MG63 (cell line): ENCODE results near the gene SPECC1L. TPM values are rescaled to one million over a fixed set of nuclear protein-coding genes. Genes with fewer than 3 reads are reported as not detected.

ENCODE experiments used
- DNase-seq: peaks from one replicate; pipeline ENCODE4 v3.0.0-alpha.2; 2020
- H3K27me3 ChIP-seq: fragments of 250-450 bp; sonication (Bioruptor Pico); 2 replicates; pipeline ENCODE4 v1.5.1; 2020; ENCODE audit warnings: mild to moderate bottlenecking, moderate library complexity
- H3K36me3 ChIP-seq: fragments of 250-450 bp; sonication (Bioruptor Pico); 2 replicates; pipeline ENCODE4 v1.5.1; 2020; ENCODE audit warnings: mild to moderate bottlenecking, moderate library complexity
- H3K4me3 ChIP-seq: fragments of 250-450 bp; sonication (Bioruptor Pico); 2 replicates; pipeline ENCODE4 v1.5.1; 2020; ENCODE audit warnings: mild to moderate bottlenecking, moderate library complexity
- H3K9me3 ChIP-seq: fragments of 250-450 bp; sonication (Bioruptor Pico); 2 replicates; pipeline ENCODE4 v1.5.1; 2020; ENCODE audit warnings: mild to moderate bottlenecking, moderate library complexity
- total RNA-seq: library from RNA; depleted of rRNA; stranded (reverse); fragments of >200 nt; shearing (Covaris generic); gene quantifications from 2 replicates; pipeline ENCODE4 v1.2.3, GENCODE V29; 2014; ENCODE audit warnings: low replicate concordance

Gene SPECC1L
- total RNA-seq, 1 experiment from 2014 or later: 11.0 TPM

DNA sequence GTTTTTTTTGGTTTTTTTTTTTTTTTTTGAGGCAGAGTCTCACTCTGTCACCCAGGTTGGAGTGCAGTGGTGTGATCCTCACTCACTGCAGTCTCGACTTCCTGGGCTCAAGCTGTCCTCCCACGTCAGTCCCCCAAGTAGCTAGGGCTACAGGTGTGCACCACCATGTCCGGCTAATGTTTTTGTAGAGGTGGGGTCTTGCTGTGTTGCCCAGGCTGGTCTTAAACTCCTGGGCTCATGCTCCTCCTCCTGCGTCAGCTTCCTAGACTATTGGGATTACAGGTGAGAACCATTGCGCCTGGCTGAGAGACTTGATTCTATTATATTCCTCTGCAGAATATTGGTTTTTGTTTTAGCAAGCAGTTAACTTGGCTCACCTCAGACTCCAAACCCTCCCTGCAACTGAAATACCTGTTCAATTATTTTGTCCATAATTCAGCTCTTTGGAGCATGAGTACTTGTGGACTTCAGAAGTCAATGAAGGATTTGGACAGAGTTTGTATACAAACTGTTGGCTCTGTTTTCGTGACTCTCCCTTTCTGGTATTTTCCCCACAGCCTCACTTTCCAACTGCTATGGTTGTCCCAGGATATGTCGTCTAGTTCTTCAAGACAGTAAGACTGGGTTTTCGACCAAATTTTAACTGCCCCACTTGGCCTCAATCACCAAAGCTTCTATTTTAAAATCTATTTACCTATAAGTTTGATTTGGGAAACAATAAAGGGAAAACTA, 87.6 kb downstream of the SPECC1L start:
- Histone ChIP-seq H3K9me3 (peaks cover 8% of the 10 kb centered on the region), H3K4me3 (no peak overlapping the region), H3K36me3 (peaks cover 45% of the 10 kb centered on the region), H3K27me3 (no peaks in the 10 kb centered on the region)
- no peak for DNase-seq

DNA sequence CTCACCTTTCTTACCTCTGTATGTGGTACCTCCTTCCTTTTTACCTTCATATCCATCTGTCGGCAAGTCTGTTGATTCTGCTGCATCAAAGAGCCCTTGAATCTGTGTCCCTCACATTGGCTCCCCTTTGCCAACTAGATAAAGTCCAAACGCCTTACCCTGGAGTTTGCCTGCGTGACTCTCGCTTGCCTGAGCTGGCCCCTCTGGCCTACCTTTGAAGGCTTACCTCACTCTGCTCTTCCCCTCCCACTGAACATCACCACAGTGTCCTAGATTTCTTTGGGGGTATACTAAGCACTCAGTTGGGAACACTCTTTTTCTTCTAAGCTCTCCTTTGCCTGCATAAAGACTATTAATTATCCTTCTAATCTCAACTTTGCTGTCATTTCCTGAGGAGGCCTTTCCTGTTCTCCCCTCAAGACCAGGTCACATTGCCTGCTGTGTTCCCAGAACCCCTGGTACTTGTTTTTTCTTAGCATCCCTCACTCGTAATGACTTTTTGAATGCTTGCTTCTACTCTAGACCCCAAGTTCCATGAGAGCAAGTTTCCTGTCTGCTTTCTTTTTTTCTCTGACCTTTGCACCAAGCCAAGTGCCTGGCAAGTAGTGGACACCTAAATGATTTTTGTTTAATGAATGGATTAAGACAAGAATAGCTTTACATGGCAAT, 89.0 kb downstream of the SPECC1L start:
- no peak overlapping the region for H3K4me3 ChIP-seq
- H3K36me3 ChIP-seq: peaks cover 41% of the 10 kb centered on the region
- no peak for DNase-seq
- no peaks in the 10 kb centered on the region for H3K27me3 ChIP-seq
- H3K9me3 ChIP-seq: no peaks in the 10 kb centered on the region

DNA sequence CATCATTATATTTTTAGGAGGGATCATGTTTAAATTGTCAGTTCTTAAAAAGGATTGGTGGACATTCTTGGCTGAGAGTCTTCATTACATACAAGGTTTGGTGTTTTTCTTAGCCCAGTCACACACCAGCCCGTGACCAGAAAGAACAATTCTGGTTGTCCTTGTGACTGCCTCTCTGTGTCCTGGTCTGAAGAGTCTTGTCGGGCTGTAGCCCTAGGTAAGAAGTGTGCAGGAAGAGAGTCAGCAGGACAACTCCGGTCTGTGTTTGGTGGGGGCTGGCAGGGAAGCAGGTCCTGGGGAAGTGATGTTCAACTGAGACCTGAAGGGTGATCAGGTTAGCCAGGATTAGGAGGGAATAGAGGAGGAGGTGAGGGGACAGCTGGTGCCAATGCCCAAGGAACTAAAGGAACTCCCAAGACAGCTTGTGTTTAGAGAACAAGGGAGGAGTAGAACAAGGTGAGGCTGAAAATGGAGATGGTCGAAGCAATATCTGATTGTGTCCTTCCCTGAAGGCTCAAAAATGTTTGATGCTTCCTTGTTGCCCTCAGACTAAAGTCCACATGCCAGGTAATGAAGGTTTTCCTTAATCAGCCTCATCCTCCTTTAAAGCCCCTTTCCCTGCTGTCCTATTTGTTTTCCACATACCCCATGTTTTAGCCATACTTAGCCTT, 91.5 kb downstream of the SPECC1L start:
- no peak overlapping the region for H3K4me3 ChIP-seq
- DNase-seq: no peak
- no peaks in the 10 kb centered on the region for H3K9me3 ChIP-seq
- peaks cover 54% of the 10 kb centered on the region for H3K36me3 ChIP-seq
- H3K27me3 ChIP-seq: no peaks in the 10 kb centered on the region

- H3K36me3 ChIP-seq: peaks cover 60% of the 10 kb centered on the region
- H3K4me3 ChIP-seq: no peak overlapping the region
- no peak for DNase-seq
- no peaks in the 10 kb centered on the region for H3K9me3 ChIP-seq
- no peaks in the 10 kb centered on the region for H3K27me3 ChIP-seq
Observed at GRCh38 chr22:24363243-24363642, 92.6 kb downstream of the SPECC1L start.

DNA sequence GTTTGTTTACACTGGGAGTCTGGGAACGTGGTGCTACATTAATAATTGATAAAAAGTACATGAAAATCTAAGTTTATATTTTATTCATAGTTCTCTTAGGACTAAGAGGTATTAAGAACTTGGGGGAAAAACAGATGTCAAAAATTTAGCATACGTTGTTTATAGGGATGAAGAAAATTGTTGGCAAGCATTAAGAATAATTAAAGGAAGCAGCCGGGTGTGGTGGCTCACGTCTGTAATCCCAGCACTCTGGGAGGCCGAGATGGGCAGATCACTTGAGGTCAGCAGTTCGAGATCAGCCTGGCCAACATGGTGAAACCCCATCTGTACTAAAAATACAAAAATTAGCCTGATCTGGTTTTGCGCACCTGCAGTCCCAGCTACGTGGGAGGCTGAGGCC, 96.1 kb downstream of the SPECC1L start:
- Histone ChIP-seq H3K36me3 (peaks cover 82% of the 10 kb centered on the region), H3K4me3 (no peak overlapping the region), H3K9me3 (no peaks in the 10 kb centered on the region), H3K27me3 (no peaks in the 10 kb centered on the region)
- DNase-seq: no peak

DNA sequence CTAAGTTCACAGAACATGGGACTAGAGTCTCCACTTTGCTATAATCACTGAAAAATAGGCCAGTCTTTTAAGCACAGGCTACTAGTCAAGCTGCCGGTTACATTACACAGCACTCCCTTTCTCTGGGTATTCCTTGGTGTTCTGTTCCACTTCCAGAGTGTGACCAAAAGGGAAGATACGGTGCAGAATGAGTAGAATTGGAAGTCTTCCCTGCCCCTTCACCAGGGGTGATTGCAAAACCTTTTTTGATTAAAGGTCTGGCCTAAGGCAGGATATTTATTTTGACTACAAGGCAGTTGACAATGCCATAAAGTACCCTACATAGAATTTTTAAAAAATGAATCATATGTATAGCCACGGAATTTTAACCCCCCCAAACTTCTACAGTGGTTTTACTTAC, 97.2 kb downstream of the SPECC1L start:
- peaks cover 82% of the 10 kb centered on the region for H3K36me3 ChIP-seq
- DNase-seq: no peak

DNA sequence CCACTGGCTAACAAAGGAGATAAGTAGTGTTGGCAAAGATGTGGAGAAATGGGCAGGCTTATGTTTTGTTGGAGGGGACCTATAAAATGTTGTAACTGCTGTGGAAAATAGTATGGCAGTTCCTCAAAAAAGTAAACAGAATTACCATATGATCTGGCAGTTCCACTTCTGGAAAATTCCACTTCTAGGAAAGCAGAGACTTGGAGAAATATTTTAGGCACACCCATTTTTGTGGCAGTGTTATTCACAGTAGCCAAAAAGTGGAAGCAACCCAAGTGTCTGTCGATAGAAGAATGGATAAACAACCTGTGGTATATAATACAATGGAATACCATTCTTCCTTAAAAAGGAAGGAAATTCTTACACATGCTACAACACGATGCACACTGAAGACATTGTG, 99.8 kb downstream of the SPECC1L start:
- Histone ChIP-seq H3K9me3 (peaks cover 6% of the 10 kb centered on the region), H3K27me3 (no peaks in the 10 kb centered on the region), H3K36me3 (peaks cover 85% of the 10 kb centered on the region), H3K4me3 (no peak overlapping the region)
- no peak for DNase-seq

More for the DNA sequence above, 97.2 kb downstream of the SPECC1L start:
- no peak overlapping the region for H3K4me3 ChIP-seq
- H3K9me3 ChIP-seq: 0 out of 2 replicates have a peak, but pooled peaks cover 1% of the 10 kb centered on the region
- no peaks in the 10 kb centered on the region for H3K27me3 ChIP-seq

GRCh38 chr22:24376002-24376401, 105.4 kb downstream of the SPECC1L start:
- H3K27me3 ChIP-seq: no peaks in the 10 kb centered on the region
- H3K36me3 ChIP-seq: peaks cover 63% of the 10 kb centered on the region
- H3K9me3 ChIP-seq: peaks cover 6% of the 10 kb centered on the region
- H3K4me3 ChIP-seq: no peak overlapping the region
- no peak for DNase-seq

GRCh38 chr22:24376586-24376985, 106.0 kb downstream of the SPECC1L start:
- Histone ChIP-seq H3K27me3 (no peaks in the 10 kb centered on the region), H3K4me3 (no peak overlapping the region), H3K9me3 (peaks cover 6% of the 10 kb centered on the region), H3K36me3 (peaks cover 58% of the 10 kb centered on the region)
- no peak for DNase-seq

GRCh38 chr22:24379536-24379935, 108.9 kb downstream of the SPECC1L start:
- Histone ChIP-seq H3K4me3 (no peak overlapping the region), H3K36me3 (peaks cover 43% of the 10 kb centered on the region), H3K27me3 (no peaks in the 10 kb centered on the region), H3K9me3 (peaks cover 4% of the 10 kb centered on the region)
- no peak for DNase-seq

GRCh38 chr22:24380220-24380904, 109.7 kb downstream of the SPECC1L start:
- DNase-seq: no peak
- H3K27me3 ChIP-seq: no peaks in the 10 kb centered on the region
- peaks cover 35% of the 10 kb centered on the region for H3K36me3 ChIP-seq
- H3K4me3 ChIP-seq: no peak overlapping the region
- no peaks in the 10 kb centered on the region for H3K9me3 ChIP-seq

GRCh38 chr22:24380905-24381230, 110.2 kb downstream of the SPECC1L start:
- Histone ChIP-seq H3K36me3 (peaks cover 30% of the 10 kb centered on the region), H3K9me3 (no peaks in the 10 kb centered on the region), H3K4me3 (no peak overlapping the region), H3K27me3 (no peaks in the 10 kb centered on the region)
- no peak for DNase-seq

DNA sequence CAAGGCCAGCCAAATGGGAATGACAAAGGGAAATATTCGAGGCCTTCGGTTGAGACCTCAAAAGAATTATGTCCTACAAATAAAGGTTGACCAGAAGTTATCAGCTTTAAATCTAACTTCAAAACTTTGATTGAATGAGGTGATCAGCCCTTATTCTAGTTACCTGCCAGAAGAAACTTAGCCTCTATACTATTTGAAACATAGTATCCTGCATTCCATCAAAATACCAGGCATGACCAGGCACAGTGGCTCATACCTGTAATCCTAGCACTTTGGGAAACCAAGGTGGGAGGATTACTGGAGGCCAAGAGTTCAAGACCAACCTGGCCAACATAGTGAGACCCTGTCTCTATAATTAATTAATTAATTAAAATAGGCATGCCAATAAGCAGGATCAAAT, 112.4 kb downstream of the SPECC1L start:
- DNase-seq: no peak

GRCh38 chr22:24384131-24384530, 113.5 kb downstream of the SPECC1L start:
- H3K36me3 ChIP-seq: peaks cover 16% of the 10 kb centered on the region
- H3K4me3 ChIP-seq: no peak overlapping the region
- no peaks in the 10 kb centered on the region; the same call in 1 of the 2 replicates for H3K9me3 ChIP-seq
- DNase-seq: no peak
- no peaks in the 10 kb centered on the region for H3K27me3 ChIP-seq

More for the DNA sequence above, 112.4 kb downstream of the SPECC1L start:
- H3K36me3 ChIP-seq: peaks cover 16% of the 10 kb centered on the region
- H3K27me3 ChIP-seq: no peaks in the 10 kb centered on the region
- H3K4me3 ChIP-seq: no peak overlapping the region
- H3K9me3 ChIP-seq: no peaks in the 10 kb centered on the region; the same call in 1 of the 2 replicates

GRCh38 chr22:24386937-24387471, 116.4 kb downstream of the SPECC1L start:
- Histone ChIP-seq H3K27me3 (no peaks in the 10 kb centered on the region), H3K9me3 (no peaks in the 10 kb centered on the region; the same call in 1 of the 2 replicates), H3K4me3 (no peak overlapping the region), H3K36me3 (peaks cover 10% of the 10 kb centered on the region; the same call in 1 of the 2 replicates)
- DNase-seq: no peak

DNA sequence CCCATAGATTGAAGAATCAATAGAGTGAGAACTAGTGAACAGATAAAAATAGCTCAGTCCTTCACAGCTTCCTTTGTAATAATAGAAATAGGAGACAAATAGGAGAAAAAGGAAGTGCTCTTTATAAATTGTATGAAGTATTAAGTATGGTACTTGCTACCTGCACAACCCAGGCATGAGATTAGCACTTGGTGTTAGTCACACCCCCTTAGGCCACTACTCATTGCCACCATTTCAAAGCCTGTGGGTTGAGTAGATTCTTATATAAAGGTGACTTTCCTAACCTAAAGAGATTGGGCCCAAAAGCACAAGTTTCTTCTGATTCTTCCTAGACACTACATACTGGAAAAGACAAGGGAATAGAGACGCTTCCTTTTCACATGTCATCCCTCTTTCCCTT, 119.0 kb downstream of the SPECC1L start:
- DNase-seq: no peak
- H3K9me3 ChIP-seq: no peaks in the 10 kb centered on the region; the same call in 1 of the 2 replicates
- no peaks in the 10 kb centered on the region for H3K27me3 ChIP-seq
- no peak overlapping the region for H3K4me3 ChIP-seq
- peaks cover 8% of the 10 kb centered on the region for H3K36me3 ChIP-seq

DNA sequence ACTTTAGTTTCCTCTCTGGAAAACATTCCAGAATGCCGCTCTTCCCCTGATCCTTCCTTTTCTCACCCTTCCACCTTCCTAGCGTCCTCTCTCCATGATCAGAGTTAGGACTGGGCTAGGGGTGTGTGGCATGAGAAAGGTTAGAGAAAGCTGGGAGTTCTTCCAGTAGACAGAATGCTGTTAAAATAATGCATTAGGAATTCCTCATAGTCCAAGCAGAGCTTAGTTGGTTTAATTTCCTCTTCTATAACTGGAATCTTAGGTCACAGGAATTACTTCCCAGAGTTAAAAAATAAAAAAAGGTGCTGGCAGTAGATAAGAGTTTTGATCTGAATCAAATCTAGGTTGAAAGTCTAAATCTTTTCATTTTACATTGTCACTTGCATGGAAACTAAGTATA, 119.5 kb downstream of the SPECC1L start:
- Histone ChIP-seq H3K9me3 (no peaks in the 10 kb centered on the region; the same call in 1 of the 2 replicates), H3K36me3 (peaks cover 12% of the 10 kb centered on the region), H3K27me3 (no peaks in the 10 kb centered on the region), H3K4me3 (no peak overlapping the region)
- no peak for DNase-seq
